DOHH2 (cell line): ENCODE measurements around the gene ACVR1B.

Source experiments
- H3F3A ChIP-seq: fragments of 200-600 bp; sonication (generic), shearing (Covaris generic); 2 replicates; pipeline ENCODE4 v1.6.0; 2016; ENCODE audit warnings: antibody characterized with exemption, mild to moderate bottlenecking; ENCODE audit not compliant: control insufficient read depth, insufficient read depth
- H3K27ac ChIP-seq: fragments of 200-600 bp; sonication (generic); 2 replicates; pipeline ENCODE4 v1.5.1; 2014; ENCODE audit warnings: low read depth, mild to moderate bottlenecking, low read length, moderate library complexity
- H3K27me3 ChIP-seq: fragments of 200-600 bp; sonication (generic); 2 replicates; pipeline ENCODE4 v1.6.1; 2014; ENCODE audit warnings: mild to moderate bottlenecking, low read length, mixed read lengths; ENCODE audit not compliant: control insufficient read depth
- H3K36me3 ChIP-seq: fragments of 200-600 bp; sonication (generic); 2 replicates; pipeline ENCODE4 v1.6.1; 2014; ENCODE audit warnings: mild to moderate bottlenecking, low read length, moderate library complexity, mixed read lengths; ENCODE audit not compliant: control insufficient read depth
- H3K4me1 ChIP-seq: fragments of 200-600 bp; sonication (generic); 2 replicates; pipeline ENCODE4 v1.6.1; 2014; ENCODE audit warnings: mild to moderate bottlenecking, low read length, mixed read lengths; ENCODE audit not compliant: control insufficient read depth
- H3K4me2 ChIP-seq: fragments of 200-600 bp; sonication (generic); 2 replicates; pipeline ENCODE4 v1.6.0; 2014; ENCODE audit warnings: mild to moderate bottlenecking, low read length, moderate library complexity
- H3K4me3 ChIP-seq: fragments of 200-600 bp; sonication (generic); 2 replicates; pipeline ENCODE4 v1.5.1; 2014; ENCODE audit warnings: mild to moderate bottlenecking, low read length, mixed read lengths
- H3K79me2 ChIP-seq: fragments of 200-600 bp; sonication (generic); 2 replicates; pipeline ENCODE4 v1.6.1; 2014; ENCODE audit warnings: mild to moderate bottlenecking, low read length, mixed read lengths; ENCODE audit not compliant: control insufficient read depth
- H3K9me2 ChIP-seq: fragments of 200-600 bp; sonication (generic); replicated peaks from 2 replicates; pipeline ENCODE4 v1.6.1; 2014; ENCODE audit warnings: mild to moderate bottlenecking, low read length, mixed read lengths; ENCODE audit not compliant: control insufficient read depth
- H3K9me3 ChIP-seq: fragments of 200-600 bp; sonication (generic); 2 replicates; pipeline ENCODE4 v1.6.1; 2014; ENCODE audit warnings: antibody characterized with exemption, low read length, mixed read lengths; ENCODE audit not compliant: control insufficient read depth, insufficient read depth
- H4K20me1 ChIP-seq: fragments of 200-600 bp; sonication (generic); 2 replicates; pipeline ENCODE4 v1.6.0; 2014; ENCODE audit warnings: low read depth, mild to moderate bottlenecking, antibody characterized with exemption, low read length, moderate library complexity; ENCODE audit not compliant: control insufficient read depth, insufficient read depth
- EZH2phosphoT487 ChIP-seq: fragments of 200-600 bp; sonication (generic); IDR thresholded peaks from 2 replicates; pipeline ENCODE4 v1.6.1; 2017; ENCODE audit warnings: borderline replicate concordance, mild to moderate bottlenecking, antibody characterized with exemption, low read length, moderate library complexity, mixed read lengths
- TF ChIP-seq, protein P1 (sequence below): fragments of 200-600 bp; sonication (generic); IDR thresholded peaks from one replicate; pipeline ENCODE4 v1.5.1; 2014; ENCODE audit warnings: antibody characterized with exemption, mild to moderate bottlenecking, low read depth, low read length; ENCODE audit not compliant: poor library complexity, severe bottlenecking

Gene ACVR1B

DNA sequence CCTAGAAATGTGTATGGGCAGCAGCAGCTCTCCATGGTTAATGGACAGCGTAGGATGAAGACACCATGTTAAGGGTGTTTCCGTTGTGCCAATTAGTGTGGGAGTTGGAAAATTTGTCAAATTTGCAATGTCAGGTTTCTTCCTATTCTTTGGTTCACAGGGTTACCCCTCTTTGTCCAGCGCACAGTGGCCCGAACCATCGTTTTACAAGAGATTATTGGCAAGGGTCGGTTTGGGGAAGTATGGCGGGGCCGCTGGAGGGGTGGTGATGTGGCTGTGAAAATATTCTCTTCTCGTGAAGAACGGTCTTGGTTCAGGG lies 29.3 kb downstream of the ACVR1B start:
- H3K79me2 ChIP-seq: no peaks in the 10 kb centered on the region
- no peaks in the 10 kb centered on the region for H3K27me3 ChIP-seq
- no peaks in the 10 kb centered on the region for H3K9me3 ChIP-seq
- peaks cover 5% of the 10 kb centered on the region; the same call in 1 of the 2 replicates for H4K20me1 ChIP-seq
- H3K9me2 ChIP-seq: no peaks in the 10 kb centered on the region
- H3F3A ChIP-seq: no peaks in the 10 kb centered on the region
- 0 out of 2 replicates have a peak, but pooled peaks cover 2% of the 10 kb centered on the region for H3K4me1 ChIP-seq
- no peak overlapping the region for H3K4me3 ChIP-seq
- no peak for TF ChIP-seq EZH2phosphoT487
- TF ChIP-seq, protein P1, sequence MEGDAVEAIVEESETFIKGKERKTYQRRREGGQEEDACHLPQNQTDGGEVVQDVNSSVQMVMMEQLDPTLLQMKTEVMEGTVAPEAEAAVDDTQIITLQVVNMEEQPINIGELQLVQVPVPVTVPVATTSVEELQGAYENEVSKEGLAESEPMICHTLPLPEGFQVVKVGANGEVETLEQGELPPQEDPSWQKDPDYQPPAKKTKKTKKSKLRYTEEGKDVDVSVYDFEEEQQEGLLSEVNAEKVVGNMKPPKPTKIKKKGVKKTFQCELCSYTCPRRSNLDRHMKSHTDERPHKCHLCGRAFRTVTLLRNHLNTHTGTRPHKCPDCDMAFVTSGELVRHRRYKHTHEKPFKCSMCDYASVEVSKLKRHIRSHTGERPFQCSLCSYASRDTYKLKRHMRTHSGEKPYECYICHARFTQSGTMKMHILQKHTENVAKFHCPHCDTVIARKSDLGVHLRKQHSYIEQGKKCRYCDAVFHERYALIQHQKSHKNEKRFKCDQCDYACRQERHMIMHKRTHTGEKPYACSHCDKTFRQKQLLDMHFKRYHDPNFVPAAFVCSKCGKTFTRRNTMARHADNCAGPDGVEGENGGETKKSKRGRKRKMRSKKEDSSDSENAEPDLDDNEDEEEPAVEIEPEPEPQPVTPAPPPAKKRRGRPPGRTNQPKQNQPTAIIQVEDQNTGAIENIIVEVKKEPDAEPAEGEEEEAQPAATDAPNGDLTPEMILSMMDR: no peak
- H3K36me3 ChIP-seq: peaks cover 47% of the 10 kb centered on the region
- H3K4me2 ChIP-seq: no peak overlapping the region
- H3K27ac ChIP-seq: no peak overlapping the region

DNA sequence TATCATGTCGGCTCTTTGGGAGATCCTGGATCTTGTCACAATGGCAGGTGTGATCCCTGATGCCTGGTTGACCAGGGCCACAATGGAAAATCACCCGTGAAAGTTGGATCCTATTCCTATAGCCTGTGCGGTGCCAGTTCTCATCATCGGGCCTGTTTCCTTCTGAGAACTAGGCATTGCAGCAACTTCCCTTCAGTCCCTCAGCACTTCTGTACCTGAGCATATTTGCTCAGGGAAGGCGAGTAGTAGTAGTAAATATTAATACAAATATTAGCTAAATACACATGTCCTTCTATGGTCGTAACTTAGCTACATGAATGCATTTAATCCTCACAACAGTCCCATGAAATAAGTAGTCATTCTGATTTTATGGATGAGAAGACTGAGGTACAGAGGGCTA lies 33.2 kb downstream of the ACVR1B start:
- TF ChIP-seq, protein P1: no peak
- TF ChIP-seq EZH2phosphoT487: no peak

DNA sequence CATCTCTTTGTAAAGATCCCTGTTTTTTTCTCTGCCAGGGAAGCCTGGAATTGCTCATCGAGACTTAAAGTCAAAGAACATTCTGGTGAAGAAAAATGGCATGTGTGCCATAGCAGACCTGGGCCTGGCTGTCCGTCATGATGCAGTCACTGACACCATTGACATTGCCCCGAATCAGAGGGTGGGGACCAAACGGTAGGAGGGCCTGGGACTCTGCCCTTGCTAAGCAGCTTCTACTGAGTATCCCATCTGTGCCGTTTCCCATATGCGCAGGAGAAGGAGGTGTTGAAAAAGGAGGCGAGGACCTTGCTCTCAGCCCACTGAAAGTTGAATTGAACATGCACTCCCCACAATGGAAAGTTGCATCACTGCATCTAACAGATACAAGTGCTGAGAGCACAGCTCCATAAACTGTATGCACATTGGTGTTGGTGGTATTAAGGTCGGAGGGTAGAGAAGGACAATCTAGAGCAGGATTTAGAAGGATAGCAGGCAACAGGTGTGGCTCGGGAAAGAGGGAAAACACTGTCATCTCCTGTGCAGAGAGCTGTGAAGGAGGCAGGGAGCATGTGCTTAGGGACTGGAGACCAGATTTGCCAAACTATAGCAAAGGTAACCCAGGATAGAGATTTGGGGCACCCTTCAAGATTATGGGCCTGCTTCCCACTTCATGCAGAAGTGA lies 33.8 kb downstream of the ACVR1B start:
- Histone ChIP-seq H3K79me2 (no peaks in the 10 kb centered on the region), H3K36me3 (peaks cover 40% of the 10 kb centered on the region), H3K4me2 (no peak overlapping the region), H3K27me3 (no peaks in the 10 kb centered on the region), H3K9me2 (no peaks in the 10 kb centered on the region), H3K4me3 (no peak overlapping the region), H3K9me3 (no peaks in the 10 kb centered on the region), H3F3A (no peaks in the 10 kb centered on the region), H3K27ac (no peak overlapping the region), H3K4me1 (0 out of 2 replicates have a peak, but pooled peaks cover 2% of the 10 kb centered on the region), H4K20me1 (peaks cover 5% of the 10 kb centered on the region; the same call in 1 of the 2 replicates)
- no peak for TF ChIP-seq EZH2phosphoT487
- TF ChIP-seq, protein P1: no peak

More for the DNA sequence above, 33.2 kb downstream of the ACVR1B start:
- H3K79me2 ChIP-seq: no peaks in the 10 kb centered on the region
- no peaks in the 10 kb centered on the region for H3F3A ChIP-seq
- H3K36me3 ChIP-seq: peaks cover 40% of the 10 kb centered on the region
- H3K4me2 ChIP-seq: no peak overlapping the region
- H3K9me2 ChIP-seq: no peaks in the 10 kb centered on the region
- no peaks in the 10 kb centered on the region for H3K9me3 ChIP-seq
- peaks cover 5% of the 10 kb centered on the region; the same call in 1 of the 2 replicates for H4K20me1 ChIP-seq
- H3K4me1 ChIP-seq: 0 out of 2 replicates have a peak, but pooled peaks cover 2% of the 10 kb centered on the region
- no peaks in the 10 kb centered on the region for H3K27me3 ChIP-seq
- no peak overlapping the region for H3K4me3 ChIP-seq
- H3K27ac ChIP-seq: no peak overlapping the region
